H9 (cell line): ENCODE measurements around the gene SSBP2. TPM values are rescaled to one million over a fixed set of nuclear protein-coding genes. Genes with fewer than 3 reads are reported as not detected.

Experiments used
- DNase-seq: peaks from one replicate; pipeline ENCODE4 v3.0.0-alpha.2; 2017
- H2AFZ ChIP-seq: one replicate; pipeline ENCODE4 v1.6.1; 2013; ENCODE audit warnings: mild to moderate bottlenecking, low read length, control low read depth, moderate library complexity
- H2AK5ac ChIP-seq: 2 replicates; pipeline ENCODE4 v1.6.1; 2013; ENCODE audit warnings: low read length, control low read depth, mixed read lengths; ENCODE audit not compliant: insufficient read length
- H2BK120ac ChIP-seq: one replicate; pipeline ENCODE4 v1.6.1; 2013; ENCODE audit warnings: low read depth, mild to moderate bottlenecking, low read length, control low read depth, inconsistent platforms; ENCODE audit not compliant: poor library complexity, severe bottlenecking
- H2BK12ac ChIP-seq: 2 replicates; pipeline ENCODE4 v1.6.1; 2013; ENCODE audit warnings: low read length, control low read depth, mixed read lengths, low read depth; ENCODE audit not compliant: insufficient read length
- H2BK15ac ChIP-seq: 2 replicates; pipeline ENCODE4 v1.6.1; 2013; ENCODE audit warnings: low read depth, low read length, control low read depth
- H2BK20ac ChIP-seq: one replicate; pipeline ENCODE4 v1.6.1; 2013; ENCODE audit warnings: low read depth, mild to moderate bottlenecking, low read length, control low read depth, inconsistent platforms; ENCODE audit not compliant: poor library complexity, severe bottlenecking
- H2BK5ac ChIP-seq: 2 replicates; pipeline ENCODE4 v1.6.1; 2013; ENCODE audit warnings: low read length, control low read depth, mixed read lengths; ENCODE audit not compliant: insufficient read length
- H3K14ac ChIP-seq: 2 replicates; pipeline ENCODE4 v1.6.1; 2013; ENCODE audit warnings: low read length, control low read depth; ENCODE audit not compliant: insufficient read depth
- H3K18ac ChIP-seq: 2 replicates; pipeline ENCODE4 v1.6.1; 2013; ENCODE audit warnings: low read depth, mild to moderate bottlenecking, mixed read lengths, low read length, control low read depth; ENCODE audit not compliant: insufficient read length
- H3K23ac ChIP-seq: 2 replicates; pipeline ENCODE4 v1.6.1; 2013; ENCODE audit warnings: low read length, control low read depth, mixed read lengths, low read depth; ENCODE audit not compliant: insufficient read length
- H3K23me2 ChIP-seq: 2 replicates; pipeline ENCODE4 v1.6.1; 2013; ENCODE audit warnings: low read depth, mild to moderate bottlenecking, mixed read lengths, low read length, control low read depth; ENCODE audit not compliant: insufficient read length, poor library complexity, severe bottlenecking
- H3K27ac ChIP-seq: 2 replicates; pipeline ENCODE4 v1.5.1; 2013; ENCODE audit warnings: low read length, control low read depth, mixed read lengths, low read depth; ENCODE audit not compliant: insufficient read length
- H3K27me3 ChIP-seq: 2 replicates; pipeline ENCODE4 v1.6.1; 2013; ENCODE audit warnings: low read length, control low read depth, inconsistent platforms; ENCODE audit not compliant: insufficient read depth
- H3K4ac ChIP-seq: 2 replicates; pipeline ENCODE4 v1.6.1; 2013; ENCODE audit warnings: low read depth, mild to moderate bottlenecking, control low read depth, inconsistent platforms, low read length, moderate library complexity
- H3K4me1 ChIP-seq: 2 replicates; pipeline ENCODE4 v1.6.1; 2013; ENCODE audit warnings: low read length, control low read depth, inconsistent platforms; ENCODE audit not compliant: insufficient read depth
- H3K4me2 ChIP-seq: 2 replicates; pipeline ENCODE4 v1.6.1; 2013; ENCODE audit warnings: low read length, control low read depth, mixed read lengths; ENCODE audit not compliant: insufficient read length, insufficient read depth
- H3K56ac ChIP-seq: 2 replicates; pipeline ENCODE4 v1.6.1; 2013; ENCODE audit warnings: low read depth, mild to moderate bottlenecking, mixed read lengths, low read length, control low read depth; ENCODE audit not compliant: insufficient read length
- H3K79me1 ChIP-seq: 2 replicates; pipeline ENCODE4 v1.6.1; 2013; ENCODE audit warnings: low read depth, mild to moderate bottlenecking, moderate library complexity, low read length, control low read depth, inconsistent platforms; ENCODE audit not compliant: insufficient read depth, poor library complexity, severe bottlenecking
- H3K79me2 ChIP-seq: 2 replicates; pipeline ENCODE4 v1.6.1; 2013; ENCODE audit warnings: low read length, control low read depth, inconsistent platforms; ENCODE audit not compliant: insufficient read depth
- H3K9ac ChIP-seq: 2 replicates; pipeline ENCODE4 v1.6.1; 2013; ENCODE audit warnings: low read length, control low read depth, mixed read lengths; ENCODE audit not compliant: insufficient read length; ENCODE audit errors: extremely low read depth
- H3K9me3 ChIP-seq: one replicate; pipeline ENCODE4 v1.6.1; 2013; ENCODE audit warnings: low read depth, low read length, inconsistent platforms; ENCODE audit not compliant: control insufficient read depth
- H3T11ph ChIP-seq: one replicate; pipeline ENCODE4 v1.6.1; 2013; ENCODE audit warnings: mild to moderate bottlenecking, low read length, control low read depth, inconsistent platforms
- H4K20me1 ChIP-seq: one replicate; pipeline ENCODE4 v1.6.1; 2013; ENCODE audit not compliant: control insufficient read depth, insufficient read length, insufficient read depth
- H4K5ac ChIP-seq: 2 replicates; pipeline ENCODE4 v1.6.1; 2013; ENCODE audit warnings: low read depth, mild to moderate bottlenecking, mixed read lengths, low read length, control low read depth; ENCODE audit not compliant: insufficient read length
- H4K8ac ChIP-seq: replicated peaks from 2 replicates; pipeline ENCODE4 v1.6.1; 2013; ENCODE audit warnings: low read length, control low read depth, mixed read lengths, low read depth; ENCODE audit not compliant: insufficient read length
- H4K91ac ChIP-seq: 2 replicates; pipeline ENCODE4 v1.6.1; 2013; ENCODE audit warnings: low read depth, mild to moderate bottlenecking, moderate library complexity, mixed read lengths, low read length, control low read depth; ENCODE audit not compliant: insufficient read length
- H3K27ac Mint-ChIP-seq, 3 experiments: 2 replicates in 2 of 3; 3 replicates in 1 of 3; pipeline ENCODE4 v1.8.0; 2020 to 2021; ENCODE audit warnings: mixed read lengths in 3 of 3, mild to moderate bottlenecking in 1 of 3, moderate library complexity in 1 of 3
- H3K27me3 Mint-ChIP-seq: 2 replicates; pipeline ENCODE4 v1.8.0; 2021; ENCODE audit warnings: low read depth, mild to moderate bottlenecking, moderate library complexity, mixed read lengths
- H3K36me3 Mint-ChIP-seq, 3 experiments: 2 replicates in 2 of 3; 3 replicates in 1 of 3; pipeline ENCODE4 v1.8.0; 2020 to 2021; ENCODE audit warnings: low read depth in 3 of 3, mixed read lengths in 3 of 3; ENCODE audit not compliant: insufficient read depth in 1 of 3
- H3K4me1 Mint-ChIP-seq, 2 experiments: 2 replicates each; pipeline ENCODE4 v1.8.0; 2020; ENCODE audit warnings: mixed read lengths in 2 of 2
- H3K4me3 Mint-ChIP-seq, 2 experiments: 2 replicates in 1 of 2; 3 replicates in 1 of 2; pipeline ENCODE4 v1.8.0; 2020 to 2021; ENCODE audit warnings: mild to moderate bottlenecking in 2 of 2, mixed read lengths in 2 of 2, moderate library complexity in 1 of 2
- H3K9me3 Mint-ChIP-seq, 2 experiments: 2 replicates in 1 of 2; 3 replicates in 1 of 2; pipeline ENCODE4 v1.8.0; 2020; ENCODE audit warnings: mild to moderate bottlenecking in 2 of 2, mixed read lengths in 2 of 2, moderate library complexity in 1 of 2
- CTCF ChIP-seq: fragments of 200-600 bp; sonication (generic); conservative IDR thresholded peaks from 3 replicates; pipeline ENCODE4 v1.8.0; 2021; ENCODE audit warnings: antibody characterized with exemption, mild to moderate bottlenecking
- WGBS: extraction: QIAGEN DNeasy Blood & Tissue Kit; methylation state at CpG from one replicate; pipeline ENCODE4 v1.1.7; 2013; ENCODE audit warnings: missing lambda C conversion rate, low lambda C conversion rate, mixed read lengths; ENCODE audit not compliant: insufficient read length; ENCODE audit errors: extremely low coverage; 5-methylcytosine and 5-hydroxymethylcytosine counted together
- total RNA-seq: library from RNA; stranded (reverse); gene quantifications from 2 replicates; pipeline ENCODE4 v1.2.1, GENCODE V29; 2021

Gene SSBP2
- total RNA-seq, 1 experiment from 2014 or later, result 35.6 TPM

- H2BK15ac ChIP-seq, result no peak overlapping the region
- no peak overlapping the region for H3K4ac ChIP-seq
- no peak overlapping the region for H3K56ac ChIP-seq
- H3K36me3 Mint-ChIP-seq, result no peaks in the 10 kb centered on the region
- no peaks in the 10 kb centered on the region for H3K9me3 ChIP-seq
- H2BK5ac ChIP-seq, result no peak overlapping the region
- no peak overlapping the region for H3K9ac ChIP-seq
- H3K23ac ChIP-seq, result no peak overlapping the region
- H3K4me1 ChIP-seq, result peaks cover 3% of the 10 kb centered on the region; the same call in 1 of the 2 replicates
- peaks cover 18% of the 10 kb centered on the region for H3K27me3 Mint-ChIP-seq
- peak overlapping the region; percentile 88 to 93 for H3K4me3 Mint-ChIP-seq
- no peak for DNase-seq
- H2AFZ ChIP-seq, result no peak overlapping the region
- H3K4me2 ChIP-seq, result peak overlapping the region; percentile 53
- no peaks in the 10 kb centered on the region for H3K9me3 Mint-ChIP-seq
- peaks cover 11% of the 10 kb centered on the region for H3K23me2 ChIP-seq
- H2BK12ac ChIP-seq, result no peak overlapping the region
- no peak overlapping the region for H4K5ac ChIP-seq
- H3K18ac ChIP-seq, result no peak overlapping the region
- WGBS, result no CpG with 5 or more reads among the region's 90 CpGs
- no peak overlapping the region for H2BK20ac ChIP-seq
- peak overlapping the region in 2 of 3 experiments; percentile 74 to 82; a peak in 2 of 7 replicates for H3K27ac Mint-ChIP-seq
- H4K20me1 ChIP-seq, result no peaks in the 10 kb centered on the region
- no peak overlapping the region for H3T11ph ChIP-seq
- peaks cover 44 to 57% of the 10 kb centered on the region in 2 experiments for H3K4me1 Mint-ChIP-seq
- H4K91ac ChIP-seq, result no peak overlapping the region
- no peaks in the 10 kb centered on the region for H3K27me3 ChIP-seq
- no peak overlapping the region for H2BK120ac ChIP-seq
- H3K79me1 ChIP-seq, result no peaks in the 10 kb centered on the region
- H2AK5ac ChIP-seq, result no peak overlapping the region
- H4K8ac ChIP-seq, result no peak overlapping the region
- H3K27ac ChIP-seq, result no peak overlapping the region
- TF ChIP-seq CTCF, result no peak
- no peaks in the 10 kb centered on the region for H3K79me2 ChIP-seq
- no peak overlapping the region for H3K14ac ChIP-seq
Observed at GRCh38 chr5:81750308-81751008, 439 bp downstream of the SSBP2 start.
